HL-60 (cell line): ENCODE data around the gene EML3.
A peak's percentile ranks its signal among the peaks of the same experiment; 100 is the strongest.
"Not testable (repeated sequence)": the region's sequence is repeated elsewhere in the genome, so short reads cannot be mapped to it uniquely, and the experiment has no call there.

ENCODE experiments used
- DNase-seq, 2 experiments: peaks; one replicate each; pipeline ENCODE4 v3.0.0-alpha.2; 2010 to 2020; ENCODE audit warnings: low read depth in 1 of 2, low spot score in 1 of 2
- H3K27ac ChIP-seq: fragments of 250-450 bp; sonication (Bioruptor Pico); replicated peaks from 2 replicates; pipeline ENCODE4 v1.5.1; 2020; ENCODE audit warnings: mild to moderate bottlenecking, moderate library complexity
- H3K27me3 ChIP-seq: fragments of 250-450 bp; sonication (Bioruptor Pico); 2 replicates; pipeline ENCODE4 v1.5.1; 2021; ENCODE audit warnings: mild to moderate bottlenecking, moderate library complexity; ENCODE audit not compliant: insufficient read depth, poor library complexity, severe bottlenecking
- H3K4me3 ChIP-seq: replicated peaks from 2 replicates; pipeline ENCODE4 v1.5.1; 2011; ENCODE audit warnings: mild to moderate bottlenecking, control low read depth, low read length; ENCODE audit not compliant: insufficient read depth
- CTCF ChIP-seq: IDR thresholded peaks from one replicate; pipeline ENCODE4 v1.5.1; 2011; ENCODE audit warnings: low read length, control low read depth, inconsistent platforms; ENCODE audit not compliant: insufficient read depth
- GABPA ChIP-seq: IDR thresholded peaks from 2 replicates; pipeline ENCODE4 v1.6.1; 2012; ENCODE audit warnings: low read depth
- POLR2AphosphoS5 ChIP-seq: IDR thresholded peaks from 2 replicates; pipeline ENCODE4 v1.6.1; 2012; ENCODE audit warnings: low read depth
- REST ChIP-seq: IDR thresholded peaks from 2 replicates; pipeline ENCODE4 v1.6.1; 2012; ENCODE audit warnings: low read depth; ENCODE audit not compliant: insufficient replicate concordance
- SPI1 ChIP-seq: IDR thresholded peaks from 2 replicates; pipeline ENCODE4 v1.6.1; 2012; ENCODE audit warnings: low read depth, mild to moderate bottlenecking, borderline replicate concordance

EML3 gene

GRCh38 chr11:62566247-62566646 is 46.3 kb downstream of the EML3 start:
- peak overlapping the region; percentile 25 for H3K27ac ChIP-seq
- DNase-seq, result no peak
- TF ChIP-seq SPI1 (no peak), GABPA (no peak), CTCF (no peak), POLR2AphosphoS5 (no peak), REST (no peak)
- no peak overlapping the region for H3K4me3 ChIP-seq
- no peaks in the 10 kb centered on the region for H3K27me3 ChIP-seq

GRCh38 chr11:62565100-62565802 is 47.3 kb downstream of the EML3 start:
- Histone ChIP-seq H3K27me3 (no peaks in the 10 kb centered on the region), H3K27ac (peak overlapping the region; percentile 25), H3K4me3 (no peak overlapping the region)
- no peak for DNase-seq
- TF ChIP-seq SPI1 (no peak), REST (no peak), CTCF (no peak), GABPA (no peak), POLR2AphosphoS5 (no peak)

GRCh38 chr11:62561677-62562230 is 50.8 kb downstream of the EML3 start:
- DNase-seq, H3K4me3 ChIP-seq, H3K27ac ChIP-seq, H3K27me3 ChIP-seq: not testable (repeated sequence)

- TF ChIP-seq SPI1, result no peak
- no peak for TF ChIP-seq GABPA
- peak; percentile 73 for TF ChIP-seq CTCF
- peak; percentile 81 to 90 for DNase-seq
- H3K4me3 ChIP-seq, result no peak overlapping the region
- H3K27me3 ChIP-seq, result no peaks in the 10 kb centered on the region
- H3K27ac ChIP-seq, result no peak overlapping the region; the same call in 1 of the 2 replicates
These were observed 51.9 kb downstream of the EML3 start for GRCh38 chr11:62560566-62561103.

GRCh38 chr11:62559626-62560025 is 52.9 kb downstream of the EML3 start:
- H3K27ac ChIP-seq, DNase-seq, H3K4me3 ChIP-seq, H3K27me3 ChIP-seq: not testable (repeated sequence)
